Tibial artery (tissue), 4 donors: Measurements from ENCODE around the gene LGALS7B.
A peak's percentile ranks its signal among the peaks of the same experiment; 100 is the strongest.

Source experiments
- DNase-seq, 2 donors: peaks; one replicate each; pipeline ENCODE4 v3.0.0-alpha.2; 2019
- H3K27ac ChIP-seq, 2 donors: fragments of 200-600 bp; sonication (generic) in 1 of 2; 1 replicate in 1 of 2; 2 replicates in 1 of 2; pipeline ENCODE4 v1.5.1; 2018 to 2019; ENCODE audit warnings: mild to moderate bottlenecking in 1 of 2
- H3K27me3 ChIP-seq, 2 donors: fragments of 200-600 bp; sonication (generic) in 1 of 2; one replicate each; pipeline versions ENCODE4 v1.5.1 to v1.6.0; 2016 to 2019
- H3K36me3 ChIP-seq, 3 donors: fragments of 200-600 bp; sonication (generic) in 2 of 3; one replicate each; pipeline ENCODE4 v1.5.1; 2016 to 2019; ENCODE audit warnings: mild to moderate bottlenecking in 2 of 3
- H3K4me1 ChIP-seq, 4 donors: fragments of 200-600 bp; sonication (generic) in 2 of 4; 1 replicate in 3 of 4; 2 replicates in 1 of 4; pipeline ENCODE4 v1.5.1; 2016 to 2019
- H3K4me3 ChIP-seq, 2 donors: fragments of 200-600 bp; sonication (generic) in 1 of 2; 1 replicate in 1 of 2; 2 replicates in 1 of 2; pipeline ENCODE4 v1.5.1; 2018 to 2019; ENCODE audit warnings: mild to moderate bottlenecking in 2 of 2
- H3K9me3 ChIP-seq, 3 donors: fragments of 200-600 bp; sonication (generic) in 1 of 3; one replicate each; pipeline ENCODE4 v1.5.1; 2016 to 2019
- intact Hi-C: fragments of 100-400 bp; cut with DNase I; formaldehyde crosslinking; loops from one replicate; pipeline ENCODE4 v1.15.0; 2023; ENCODE audit warnings: low total_unique reads
- TF ChIP-seq, protein P1 (sequence below), 2 experiments: fragments of 200-600 bp in 1 of 2; fragments of 450-650 bp in 1 of 2; IDR thresholded peaks; one replicate each; pipeline ENCODE4 v1.5.1; 2017 to 2019; ENCODE audit warnings: antibody characterized with exemption in 2 of 2, mild to moderate bottlenecking in 1 of 2, moderate library complexity in 1 of 2

LGALS7B gene

DNA sequence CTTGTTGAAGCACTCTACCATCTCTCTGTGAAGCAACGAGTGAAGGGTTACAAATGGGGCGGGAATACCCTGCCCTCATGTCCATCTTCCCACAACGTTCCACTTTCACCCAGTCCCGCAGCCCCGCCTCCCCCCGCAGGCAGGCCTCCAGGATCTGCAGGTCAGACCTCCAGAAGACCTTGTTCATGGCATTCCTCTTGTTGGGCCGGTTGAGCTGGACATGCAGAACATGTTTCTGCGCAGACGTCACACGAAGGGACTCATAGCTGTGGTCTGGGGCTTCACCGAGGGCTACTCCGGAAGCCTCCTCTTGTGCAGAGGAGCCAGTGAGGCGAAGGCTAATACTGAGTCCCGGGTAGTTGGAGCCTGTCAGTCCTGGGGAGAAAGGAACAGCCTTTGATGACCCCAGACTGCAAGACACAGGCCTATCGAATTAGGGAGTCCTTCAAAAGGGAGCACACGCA is 42.2 kb downstream of the LGALS7B start:
- peak; percentile 46 to 79 for DNase-seq
- no peaks in the 10 kb centered on the region for H3K9me3 ChIP-seq
- H3K27ac ChIP-seq: peak overlapping the region; percentile 85 to 87
- H3K27me3 ChIP-seq: no peaks in the 10 kb centered on the region
- TF ChIP-seq, protein P1, sequence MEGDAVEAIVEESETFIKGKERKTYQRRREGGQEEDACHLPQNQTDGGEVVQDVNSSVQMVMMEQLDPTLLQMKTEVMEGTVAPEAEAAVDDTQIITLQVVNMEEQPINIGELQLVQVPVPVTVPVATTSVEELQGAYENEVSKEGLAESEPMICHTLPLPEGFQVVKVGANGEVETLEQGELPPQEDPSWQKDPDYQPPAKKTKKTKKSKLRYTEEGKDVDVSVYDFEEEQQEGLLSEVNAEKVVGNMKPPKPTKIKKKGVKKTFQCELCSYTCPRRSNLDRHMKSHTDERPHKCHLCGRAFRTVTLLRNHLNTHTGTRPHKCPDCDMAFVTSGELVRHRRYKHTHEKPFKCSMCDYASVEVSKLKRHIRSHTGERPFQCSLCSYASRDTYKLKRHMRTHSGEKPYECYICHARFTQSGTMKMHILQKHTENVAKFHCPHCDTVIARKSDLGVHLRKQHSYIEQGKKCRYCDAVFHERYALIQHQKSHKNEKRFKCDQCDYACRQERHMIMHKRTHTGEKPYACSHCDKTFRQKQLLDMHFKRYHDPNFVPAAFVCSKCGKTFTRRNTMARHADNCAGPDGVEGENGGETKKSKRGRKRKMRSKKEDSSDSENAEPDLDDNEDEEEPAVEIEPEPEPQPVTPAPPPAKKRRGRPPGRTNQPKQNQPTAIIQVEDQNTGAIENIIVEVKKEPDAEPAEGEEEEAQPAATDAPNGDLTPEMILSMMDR (IDR thresholded peaks at IDR 0.05): no peak
- H3K4me3 ChIP-seq: peak overlapping the region; percentile 65 to 84
- H3K4me1 ChIP-seq: peaks cover 0 to 40% (median 24%) of the 10 kb centered on the region in 4 donors
- intact Hi-C loops: loop anchor here (2.0 kb wide), 1 partner anchor 68 kb away; the partner anchor contains the start of genes NFKBIB and SIRT2
- peaks cover 23 to 46% (median 43%) of the 10 kb centered on the region in 3 donors for H3K36me3 ChIP-seq

DNA sequence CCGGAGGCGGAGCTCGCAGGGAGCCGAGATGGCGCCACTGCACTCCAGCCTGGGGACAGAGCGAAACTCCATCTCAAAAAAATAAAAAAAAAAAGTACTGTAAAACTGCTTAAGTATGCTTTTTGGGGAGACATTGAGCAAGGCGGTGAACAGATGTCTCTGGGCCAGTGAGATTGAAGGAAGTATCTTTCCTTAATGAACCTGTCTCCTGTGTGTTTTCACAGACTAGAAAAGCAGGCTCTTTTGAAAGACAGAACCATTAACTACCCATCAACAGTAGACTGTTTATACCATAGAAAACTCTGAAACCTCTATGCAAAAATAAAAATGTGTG is 44.1 kb downstream of the LGALS7B start:
- peaks cover 0 to 50% (median 27%) of the 10 kb centered on the region in 4 donors for H3K4me1 ChIP-seq
- intact Hi-C loops: no loop called here
- DNase-seq: no peak
- H3K36me3 ChIP-seq: peaks cover 28 to 47% (median 42%) of the 10 kb centered on the region in 3 donors
- H3K4me3 ChIP-seq: no peak overlapping the region
- TF ChIP-seq, protein P1 (IDR thresholded peaks at IDR 0.05): no peak
- H3K27me3 ChIP-seq: no peaks in the 10 kb centered on the region
- no peaks in the 10 kb centered on the region for H3K9me3 ChIP-seq
- H3K27ac ChIP-seq: peak overlapping the region in 1 of 2 donors; percentile 85

DNA sequence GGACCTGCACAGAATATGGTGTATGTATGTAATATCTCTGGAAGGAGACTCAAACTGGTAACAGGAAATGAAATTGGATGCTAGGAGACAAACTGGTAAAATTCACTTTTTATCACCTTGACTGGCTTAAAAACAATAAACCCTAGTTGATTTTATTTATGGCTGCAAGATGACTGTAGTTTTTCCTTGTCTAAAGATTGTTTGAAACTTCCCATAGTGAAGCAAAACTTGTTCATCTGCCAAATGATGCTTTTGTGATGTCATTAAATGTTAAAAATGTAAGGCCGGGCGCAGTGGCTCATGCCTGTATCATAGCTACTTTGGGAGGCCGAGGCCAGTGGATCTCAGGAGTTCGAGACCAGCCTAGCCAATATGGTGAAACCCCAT is 45.1 kb downstream of the LGALS7B start:
- Histone ChIP-seq H3K27me3 (no peaks in the 10 kb centered on the region), H3K4me3 (no peak overlapping the region), H3K9me3 (no peaks in the 10 kb centered on the region), H3K36me3 (peaks cover 35 to 50% (median 47%) of the 10 kb centered on the region in 3 donors), H3K4me1 (peaks cover 0 to 56% (median 27%) of the 10 kb centered on the region in 4 donors), H3K27ac (no peak overlapping the region)
- TF ChIP-seq, protein P1 (IDR thresholded peaks at IDR 0.05): no peak
- intact Hi-C loops: no loop called here
- DNase-seq: no peak

DNA sequence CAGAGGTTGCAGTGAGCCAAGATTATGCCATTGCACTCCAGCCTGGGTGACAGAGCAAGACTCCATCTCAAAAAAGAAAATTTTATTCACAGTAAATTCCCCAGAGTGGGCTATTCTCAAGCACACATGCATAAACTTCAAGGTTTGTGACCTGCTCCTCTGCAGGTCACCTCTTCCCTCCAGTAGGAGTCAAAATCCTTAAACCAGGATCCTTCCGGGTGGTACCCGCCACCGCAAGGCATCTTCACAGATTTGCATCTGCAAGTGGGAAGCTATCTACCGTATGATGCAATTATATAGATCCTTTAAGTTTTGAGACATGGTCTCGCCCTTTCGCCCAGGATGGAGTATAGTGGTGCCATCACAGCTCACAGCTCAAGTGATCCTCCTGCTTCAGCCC is 45.6 kb downstream of the LGALS7B start:
- no peaks in the 10 kb centered on the region for H3K9me3 ChIP-seq
- peak overlapping the region; percentile 30 to 49 for H3K27ac ChIP-seq
- intact Hi-C loops: no loop called here
- peaks cover 0 to 56% (median 27%) of the 10 kb centered on the region in 4 donors for H3K4me1 ChIP-seq
- TF ChIP-seq, protein P1 (IDR thresholded peaks at IDR 0.05): no peak
- H3K4me3 ChIP-seq: no peak overlapping the region
- no peaks in the 10 kb centered on the region for H3K27me3 ChIP-seq
- peaks cover 38 to 51% (median 48%) of the 10 kb centered on the region in 3 donors for H3K36me3 ChIP-seq
- no peak for DNase-seq

DNA sequence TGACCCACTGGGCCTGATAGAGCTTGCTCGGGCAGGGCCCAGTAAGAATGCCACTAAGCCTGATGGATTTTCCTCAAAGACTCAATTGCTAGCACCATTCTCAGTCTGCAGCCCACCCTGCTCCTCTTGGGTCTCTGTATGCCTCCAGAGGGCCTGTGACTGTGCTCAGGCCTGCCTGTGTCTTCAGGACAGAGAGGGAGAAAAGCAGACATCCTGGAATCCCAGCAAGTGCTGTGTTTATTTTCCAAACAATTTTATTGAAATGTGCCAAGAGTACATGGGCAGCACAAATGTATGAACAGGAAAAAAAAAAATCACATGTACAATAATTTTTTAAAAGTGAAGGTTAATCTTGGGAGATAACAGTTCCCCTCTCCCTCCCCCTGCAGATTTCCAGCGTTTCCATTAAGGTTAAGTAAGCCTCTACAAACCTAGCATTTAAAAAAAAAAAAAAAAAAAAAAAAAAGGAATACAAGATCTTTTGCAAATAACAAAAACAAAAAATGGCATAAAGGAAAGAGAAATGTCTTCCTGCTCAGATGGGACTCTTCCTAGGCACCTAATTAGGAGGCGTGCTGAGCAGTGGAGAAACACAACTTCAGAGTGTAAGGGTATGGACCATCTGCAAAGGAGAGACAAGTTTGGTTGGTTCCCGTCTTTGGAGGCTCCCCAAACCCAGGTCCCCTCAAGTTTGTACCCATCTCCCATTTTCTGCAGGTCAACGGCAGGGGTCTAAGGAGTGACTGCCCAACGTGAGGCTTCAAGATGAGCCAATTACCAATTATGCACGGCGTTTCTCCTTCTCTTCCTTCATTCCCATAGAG is 47.4 kb downstream of the LGALS7B start:
- intact Hi-C loops: no loop called here
- DNase-seq: no peak

More for the DNA sequence above, 47.4 kb downstream of the LGALS7B start:
- H3K9me3 ChIP-seq: no peaks in the 10 kb centered on the region
- no peaks in the 10 kb centered on the region for H3K27me3 ChIP-seq
- H3K36me3 ChIP-seq: peaks cover 48 to 62% (median 57%) of the 10 kb centered on the region in 3 donors
- TF ChIP-seq, protein P1 (IDR thresholded peaks at IDR 0.05): no peak
- peaks cover 0 to 45% (median 17%) of the 10 kb centered on the region in 4 donors for H3K4me1 ChIP-seq
- H3K27ac ChIP-seq: peak overlapping the region in 1 of 2 donors; percentile 49
- no peak overlapping the region for H3K4me3 ChIP-seq
